Neural cell (in vitro differentiated cells): ENCODE results near the gene NOSTRIN. TPM values are rescaled to one million over a fixed set of nuclear protein-coding genes. Genes with fewer than 3 reads are reported as not detected.

ENCODE experiments used
- H2AFZ ChIP-seq: fragments of 200-600, 300-800 bp; sonication (generic), shearing (Covaris generic); 2 replicates; pipeline ENCODE4 v1.6.0; 2014; ENCODE audit warnings: low read depth, mild to moderate bottlenecking, antibody characterized with exemption, low read length, moderate library complexity
- H3F3A ChIP-seq: fragments of 200-600 bp; shearing (Covaris generic); 2 replicates; pipeline ENCODE4 v1.6.1; 2016; ENCODE audit warnings: mild to moderate bottlenecking, moderate library complexity, mixed read lengths, antibody characterized with exemption, low read length; ENCODE audit not compliant: insufficient read depth, poor library complexity, severe bottlenecking
- H3K27ac ChIP-seq: fragments of 200-600, 300-800 bp; sonication (generic), shearing (Covaris generic); 2 replicates; pipeline ENCODE4 v1.5.1; 2014; ENCODE audit warnings: mild to moderate bottlenecking, low read length, moderate library complexity
- H3K27me3 ChIP-seq: fragments of 300-800, 200-600 bp; sonication (generic), shearing (Covaris generic); 2 replicates; pipeline ENCODE4 v1.6.0; 2014; ENCODE audit warnings: mild to moderate bottlenecking, low read depth, low read length, moderate library complexity; ENCODE audit not compliant: insufficient read depth
- H3K36me3 ChIP-seq: fragments of 300-800, 200-600 bp; sonication (generic), shearing (Covaris generic); 2 replicates; pipeline ENCODE4 v1.5.1; 2014; ENCODE audit warnings: mild to moderate bottlenecking, antibody characterized with exemption, low read length, moderate library complexity; ENCODE audit not compliant: insufficient read depth
- H3K4me2 ChIP-seq: fragments of 300-800, 200-600 bp; sonication (generic), shearing (Covaris generic); 2 replicates; pipeline ENCODE4 v1.6.0; 2014; ENCODE audit warnings: mild to moderate bottlenecking, low read length
- H3K4me3 ChIP-seq: fragments of 300-800, 200-600 bp; sonication (generic), shearing (Covaris generic); 2 replicates; pipeline ENCODE4 v1.5.1; 2014; ENCODE audit warnings: mild to moderate bottlenecking, low read length, moderate library complexity
- H3K79me2 ChIP-seq: fragments of 200-600 bp; shearing (Covaris generic); replicated peaks from 2 replicates; pipeline ENCODE4 v1.6.0; 2014; ENCODE audit warnings: mild to moderate bottlenecking, low read length, moderate library complexity; ENCODE audit not compliant: insufficient read depth
- H3K9ac ChIP-seq: fragments of 300-800, 200-600 bp; sonication (generic), shearing (Covaris generic); 2 replicates; pipeline ENCODE4 v1.6.1; 2016; ENCODE audit warnings: mild to moderate bottlenecking, low read length, mixed read lengths
- H3K9me2 ChIP-seq: fragments of 200-600 bp; shearing (Covaris generic); 2 replicates; pipeline ENCODE4 v1.6.1; 2016; ENCODE audit warnings: mild to moderate bottlenecking, low read length, mixed read lengths; ENCODE audit not compliant: insufficient read depth
- H3K9me3 ChIP-seq: fragments of 200-600, 300-800 bp; sonication (generic), shearing (Covaris generic); 2 replicates; pipeline ENCODE4 v1.6.1; 2016; ENCODE audit warnings: mild to moderate bottlenecking, mixed run types, low read length, moderate library complexity, mixed read lengths
- H4K20me1 ChIP-seq: fragments of 200-600 bp; shearing (Covaris generic); 2 replicates; pipeline ENCODE4 v1.6.1; 2016; ENCODE audit warnings: mild to moderate bottlenecking, mixed run types; ENCODE audit not compliant: insufficient read depth
- CTCF ChIP-seq: fragments of 450-650 bp; IDR thresholded peaks from 2 replicates; pipeline ENCODE4 v1.5.1; 2014; ENCODE audit warnings: antibody characterized with exemption, mild to moderate bottlenecking, moderate library complexity; ENCODE audit not compliant: poor library complexity, severe bottlenecking
- EP300 ChIP-seq: fragments of 450-650 bp; conservative IDR thresholded peaks from 2 replicates; pipeline ENCODE4 v1.6.1; 2014; ENCODE audit warnings: antibody characterized with exemption, mild to moderate bottlenecking, moderate library complexity; ENCODE audit not compliant: poor library complexity, severe bottlenecking
- EZH2 ChIP-seq: fragments of 200-600, 300-800 bp; shearing (Covaris generic), sonication (generic); IDR thresholded peaks from 2 replicates; pipeline ENCODE4 v1.6.1; 2014; ENCODE audit warnings: antibody characterized with exemption, low read length, borderline replicate concordance, mild to moderate bottlenecking; ENCODE audit not compliant: insufficient read depth, poor library complexity, severe bottlenecking
- MXI1 ChIP-seq: fragments of 450-650 bp; conservative IDR thresholded peaks from 2 replicates; pipeline ENCODE4 v1.6.1; 2014; ENCODE audit warnings: antibody characterized with exemption, mild to moderate bottlenecking; ENCODE audit not compliant: poor library complexity, severe bottlenecking
- POLR2AphosphoS5 ChIP-seq: IDR thresholded peaks from 2 replicates; pipeline ENCODE4 v1.6.1; 2012
- RAD21 ChIP-seq: fragments of 450-650 bp; conservative IDR thresholded peaks from 2 replicates; pipeline ENCODE4 v1.6.1; 2014; ENCODE audit warnings: antibody characterized with exemption, mild to moderate bottlenecking, moderate library complexity
- REST ChIP-seq: IDR thresholded peaks from 2 replicates; pipeline ENCODE4 v1.6.1; 2012; ENCODE audit warnings: borderline replicate concordance
- SMC3 ChIP-seq: fragments of 450-650 bp; conservative IDR thresholded peaks from 2 replicates; pipeline ENCODE4 v1.6.1; 2014; ENCODE audit warnings: antibody characterized with exemption, mild to moderate bottlenecking, moderate library complexity; ENCODE audit not compliant: poor library complexity
- TAF1 ChIP-seq: IDR thresholded peaks from 2 replicates; pipeline ENCODE4 v1.6.1; 2012; ENCODE audit warnings: low read depth
- polyA plus RNA-seq: library from polyadenylated mRNA; depleted of rRNA; stranded (reverse); fragments of >200 nt; gene quantifications from 2 replicates; pipeline ENCODE4 v1.2.3, GENCODE V29; 2014

Gene NOSTRIN
- polyA plus RNA-seq, 1 donor from 2014 or later: not detected

GRCh38 chr2:168894101-168894500, 91.7 kb downstream of the NOSTRIN start:
- Histone ChIP-seq H3F3A (no peaks in the 10 kb centered on the region), H3K79me2 (peaks cover 9% of the 10 kb centered on the region), H3K9ac (no peak overlapping the region), H3K27me3 (no peaks in the 10 kb centered on the region), H3K9me2 (no peaks in the 10 kb centered on the region), H3K4me2 (no peak overlapping the region), H4K20me1 (no peaks in the 10 kb centered on the region), H3K9me3 (no peaks in the 10 kb centered on the region), H3K4me3 (no peak overlapping the region), H3K27ac (no peak overlapping the region), H2AFZ (no peak overlapping the region), H3K36me3 (no peaks in the 10 kb centered on the region)
- TF ChIP-seq CTCF (no peak), RAD21 (no peak), EZH2 (no peak), TAF1 (no peak), MXI1 (no peak), POLR2AphosphoS5 (no peak), EP300 (no peak), SMC3 (no peak), REST (no peak)

GRCh38 chr2:168894720-168895119, 92.3 kb downstream of the NOSTRIN start:
- H3K9ac ChIP-seq: no peak overlapping the region
- no peaks in the 10 kb centered on the region for H3K9me3 ChIP-seq
- H3K36me3 ChIP-seq: no peaks in the 10 kb centered on the region
- H3K4me3 ChIP-seq: no peak overlapping the region
- no peak overlapping the region for H3K27ac ChIP-seq
- no peak overlapping the region for H2AFZ ChIP-seq
- no peak overlapping the region for H3K4me2 ChIP-seq
- TF ChIP-seq RAD21: no peak
- no peak for TF ChIP-seq SMC3
- no peak for TF ChIP-seq CTCF
- no peak for TF ChIP-seq MXI1
- TF ChIP-seq TAF1: no peak
- no peaks in the 10 kb centered on the region for H3K9me2 ChIP-seq
- H3K27me3 ChIP-seq: no peaks in the 10 kb centered on the region
- H4K20me1 ChIP-seq: no peaks in the 10 kb centered on the region
- H3F3A ChIP-seq: no peaks in the 10 kb centered on the region
- H3K79me2 ChIP-seq: peaks cover 3% of the 10 kb centered on the region
